Body of pancreas (tissue), 4 donors: Measurements from ENCODE around the gene SLC6A19. TPM values are rescaled to one million over a fixed set of nuclear protein-coding genes. Genes with fewer than 3 reads are reported as not detected.

ENCODE experiments used
- ATAC-seq: fragments of 150-250 bp; one replicate; pipeline ENCODE4 v1.9.1; 2016
- DNase-seq, 4 donors: peaks; one replicate each; pipeline ENCODE4 v3.0.0-alpha.2; 2019
- H3K27ac ChIP-seq, 4 donors: fragments of 200-600 bp; sonication (generic); 1 replicate in 3 of 4; 2 replicates in 1 of 4; pipeline versions ENCODE4 v1.5.1 to v1.6.1; 2016 to 2019; ENCODE audit warnings: mild to moderate bottlenecking in 1 of 4, mixed read lengths in 1 of 4, moderate library complexity in 1 of 4
- H3K27me3 ChIP-seq, 2 donors: fragments of 200-600 bp; sonication (generic); one replicate each; pipeline ENCODE4 v1.6.0; 2016; ENCODE audit warnings: mild to moderate bottlenecking in 1 of 2
- H3K36me3 ChIP-seq, 2 donors: fragments of 200-600 bp; sonication (generic); replicated peaks in 1 of 2; 2 replicates each; pipeline ENCODE4 v1.5.1; 2016; ENCODE audit warnings: low read depth in 2 of 2; ENCODE audit not compliant: insufficient read depth in 1 of 2
- H3K4me1 ChIP-seq: fragments of 200-600 bp; sonication (generic); one replicate; pipeline ENCODE4 v1.6.0; 2016
- H3K4me3 ChIP-seq, 2 donors: fragments of 200-600 bp; sonication (generic); 1 replicate in 1 of 2; 2 replicates in 1 of 2; pipeline ENCODE4 v1.5.1; 2016 to 2019
- H3K9me3 ChIP-seq, 3 donors: fragments of 200-600 bp; sonication (generic); 1 replicate in 2 of 3; 2 replicates in 1 of 3; pipeline ENCODE4 v1.5.1; 2016
- POLR2A ChIP-seq, 3 donors: fragments of 450-650 bp; IDR thresholded peaks; one replicate each; pipeline ENCODE4 v1.6.1; 2016; ENCODE audit warnings: antibody characterized with exemption in 3 of 3, mild to moderate bottlenecking in 2 of 3
- WGBS, 2 donors: methylation state at CpG; one replicate each; pipeline ENCODE4 v1.1.5; 2017; 5-methylcytosine and 5-hydroxymethylcytosine counted together
- intact Hi-C: fragments of 100-400 bp; cut with DNase I; formaldehyde crosslinking; loops from one replicate; pipeline ENCODE4 v1.15.1; 2023
- total RNA-seq, 2 donors: library from RNA; depleted of rRNA; stranded (reverse); fragments of >200 nt; gene quantifications; one replicate each; pipeline ENCODE4 v1.1.0, GENCODE V29; 2016
- TF ChIP-seq, protein P1 (sequence below), 7 experiments: fragments of 450-650 bp in 4 of 7; fragments of 200-600 bp in 3 of 7; sonication (generic) in 3 of 7; IDR thresholded peaks; one replicate each; pipeline ENCODE4 v1.5.1; 2016 to 2019; ENCODE audit warnings: antibody characterized with exemption in 7 of 7

The SLC6A19 gene
- total RNA-seq, 2 donors from 2014 or later: 0.66 to 1.3 TPM

DNA sequence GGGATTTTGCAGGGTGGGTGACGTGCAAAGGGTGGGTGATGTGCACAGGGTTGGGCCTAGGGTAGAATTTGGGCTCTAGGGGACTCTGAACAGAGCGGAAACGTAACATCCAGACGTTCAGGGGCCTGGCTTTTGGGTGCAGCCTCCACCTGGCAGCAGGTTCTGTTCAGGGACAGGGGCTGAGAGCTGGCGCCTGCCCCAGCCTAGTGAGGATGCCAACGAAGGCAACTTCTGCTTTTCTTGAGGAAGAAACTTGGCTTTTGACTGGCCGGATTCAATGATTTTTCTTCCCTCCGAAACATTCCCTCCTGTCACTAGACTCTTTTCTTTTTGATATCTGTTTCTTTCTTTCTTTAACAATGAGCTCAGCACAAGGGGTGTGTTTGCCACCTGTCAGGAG, 38.6 kb upstream of the SLC6A19 start:
- H3K27me3 ChIP-seq: no peaks in the 10 kb centered on the region
- no peaks in the 10 kb centered on the region for H3K36me3 ChIP-seq
- peak overlapping the region in 1 of 4 donors; percentile 84 for H3K27ac ChIP-seq
- intact Hi-C loops: no loop called here
- 61 to 70% methylated on average over 6 to 8 of the region's 8 CpGs for WGBS, 2 donors
- TF ChIP-seq POLR2A (IDR thresholded peaks at IDR 0.05): no peak
- TF ChIP-seq, protein P1, sequence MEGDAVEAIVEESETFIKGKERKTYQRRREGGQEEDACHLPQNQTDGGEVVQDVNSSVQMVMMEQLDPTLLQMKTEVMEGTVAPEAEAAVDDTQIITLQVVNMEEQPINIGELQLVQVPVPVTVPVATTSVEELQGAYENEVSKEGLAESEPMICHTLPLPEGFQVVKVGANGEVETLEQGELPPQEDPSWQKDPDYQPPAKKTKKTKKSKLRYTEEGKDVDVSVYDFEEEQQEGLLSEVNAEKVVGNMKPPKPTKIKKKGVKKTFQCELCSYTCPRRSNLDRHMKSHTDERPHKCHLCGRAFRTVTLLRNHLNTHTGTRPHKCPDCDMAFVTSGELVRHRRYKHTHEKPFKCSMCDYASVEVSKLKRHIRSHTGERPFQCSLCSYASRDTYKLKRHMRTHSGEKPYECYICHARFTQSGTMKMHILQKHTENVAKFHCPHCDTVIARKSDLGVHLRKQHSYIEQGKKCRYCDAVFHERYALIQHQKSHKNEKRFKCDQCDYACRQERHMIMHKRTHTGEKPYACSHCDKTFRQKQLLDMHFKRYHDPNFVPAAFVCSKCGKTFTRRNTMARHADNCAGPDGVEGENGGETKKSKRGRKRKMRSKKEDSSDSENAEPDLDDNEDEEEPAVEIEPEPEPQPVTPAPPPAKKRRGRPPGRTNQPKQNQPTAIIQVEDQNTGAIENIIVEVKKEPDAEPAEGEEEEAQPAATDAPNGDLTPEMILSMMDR (IDR thresholded peaks at IDR 0.05): no peak
- DNase-seq (no peak), ATAC-seq (no peak)
- H3K4me1 ChIP-seq: peaks cover 23% of the 10 kb centered on the region
- no peak overlapping the region for H3K4me3 ChIP-seq
- H3K9me3 ChIP-seq: no peaks in the 10 kb centered on the region

DNA sequence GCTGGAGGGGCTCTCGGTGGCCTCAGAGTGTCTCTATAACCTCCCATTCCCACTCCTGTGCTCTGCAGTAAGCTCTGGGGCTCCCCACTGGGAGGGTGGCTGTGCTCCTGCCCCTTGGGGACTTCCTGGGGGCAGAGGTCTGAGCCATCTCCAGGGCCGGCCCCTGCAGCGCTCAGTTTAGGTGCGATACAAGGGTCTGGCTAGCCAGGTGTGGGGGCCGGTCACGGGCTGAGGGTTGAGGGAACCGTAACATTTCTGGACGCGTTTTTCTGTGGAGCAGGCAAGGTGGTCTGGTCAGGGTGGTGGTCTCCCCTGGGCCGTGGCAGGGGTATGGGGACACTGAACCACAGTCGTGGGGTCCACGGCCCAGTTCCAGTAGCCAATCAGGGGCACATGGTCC, 38.0 kb upstream of the SLC6A19 start:
- WGBS, 2 donors: 76 to 79% methylated on average over 6 to 12 of the region's 12 CpGs
- no peak for DNase-seq
- TF ChIP-seq POLR2A (IDR thresholded peaks at IDR 0.05): no peak
- TF ChIP-seq, protein P1 (IDR thresholded peaks at IDR 0.05): no peak
- H3K27me3 ChIP-seq: no peaks in the 10 kb centered on the region
- H3K4me3 ChIP-seq: no peak overlapping the region
- no peaks in the 10 kb centered on the region for H3K36me3 ChIP-seq
- no peak overlapping the region for H3K27ac ChIP-seq
- intact Hi-C loops: no loop called here
- no peak for ATAC-seq
- H3K4me1 ChIP-seq: peaks cover 29% of the 10 kb centered on the region
- no peaks in the 10 kb centered on the region for H3K9me3 ChIP-seq

DNA sequence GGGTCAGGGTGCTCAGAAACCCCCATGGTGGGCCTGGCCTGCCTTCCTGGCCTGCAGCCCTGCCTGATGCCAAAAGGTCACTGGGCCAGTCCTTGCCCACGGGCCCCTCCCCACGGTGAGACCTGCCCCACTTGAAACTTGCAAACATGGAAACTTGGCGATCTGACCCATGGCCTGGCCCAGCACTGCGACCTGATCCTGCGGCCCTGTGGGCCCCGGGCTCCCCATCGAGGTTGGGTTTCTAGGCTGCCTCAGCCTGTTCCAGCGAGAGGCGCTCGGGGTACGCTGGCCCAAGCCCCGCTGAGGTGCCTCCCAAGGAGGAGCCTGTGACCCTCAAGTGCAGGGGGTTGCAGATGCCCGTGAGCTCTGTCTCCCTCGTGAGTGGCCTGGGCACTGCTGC, 37.5 kb upstream of the SLC6A19 start:
- H3K4me1 ChIP-seq: peaks cover 33% of the 10 kb centered on the region
- intact Hi-C loops: no loop called here
- WGBS, 2 donors: 40 to 83% methylated on average over 1 to 14 of the region's 14 CpGs
- no peak overlapping the region for H3K4me3 ChIP-seq
- H3K27me3 ChIP-seq: no peaks in the 10 kb centered on the region
- no peak for ATAC-seq
- H3K27ac ChIP-seq: no peak overlapping the region
- TF ChIP-seq, protein P1 (IDR thresholded peaks at IDR 0.05): no peak
- TF ChIP-seq POLR2A (IDR thresholded peaks at IDR 0.05): no peak
- H3K36me3 ChIP-seq: no peaks in the 10 kb centered on the region
- no peak for DNase-seq
- no peaks in the 10 kb centered on the region for H3K9me3 ChIP-seq

DNA sequence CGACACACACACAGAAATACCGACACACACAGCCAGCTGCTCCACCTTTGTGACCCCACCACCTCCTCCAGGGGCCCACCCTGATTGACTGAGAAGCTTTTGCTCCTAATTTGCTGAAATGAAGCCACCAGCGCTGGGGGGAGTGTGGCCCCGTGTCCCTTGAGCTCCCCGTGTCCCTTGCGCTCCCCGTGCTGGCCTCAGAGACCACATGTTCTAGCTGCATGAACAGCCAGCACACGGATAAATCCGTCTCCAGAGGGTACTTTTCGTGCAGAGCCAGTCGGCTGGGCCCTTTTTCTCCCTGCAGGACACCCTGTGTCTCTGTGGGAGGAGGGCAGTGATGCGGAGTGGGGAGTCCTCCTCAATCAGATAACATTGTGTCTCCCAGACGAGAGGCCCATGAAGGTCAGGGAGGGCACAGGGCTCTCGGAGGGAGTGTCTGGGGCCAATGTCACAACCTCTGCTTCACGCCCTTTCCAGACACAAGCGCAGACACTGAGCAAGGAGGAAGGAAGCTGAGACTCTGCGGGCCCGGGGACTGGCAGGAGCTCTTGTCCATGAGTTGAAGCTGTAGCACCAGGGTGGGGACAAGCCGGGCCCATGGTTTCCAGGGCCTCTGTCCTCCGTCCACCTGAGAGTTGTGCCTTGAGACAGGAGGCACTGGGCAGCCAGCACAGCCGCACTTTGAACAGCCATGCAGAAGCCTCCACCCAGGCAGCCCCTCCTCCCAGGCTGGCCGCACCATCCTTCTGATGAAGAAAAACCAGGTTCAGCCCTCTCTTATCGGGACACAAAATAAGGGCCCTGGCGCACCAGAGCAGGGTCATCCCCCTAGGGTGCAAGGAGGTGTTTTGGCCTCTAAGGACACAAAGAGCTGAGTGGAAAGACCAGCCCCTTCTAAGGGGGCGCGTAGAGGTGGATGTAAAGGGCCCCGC, 36.4 kb upstream of the SLC6A19 start:
- intact Hi-C loops: no loop called here
- DNase-seq (no peak), ATAC-seq (no peak)
- Histone ChIP-seq H3K4me1 (peaks cover 33% of the 10 kb centered on the region), H3K27ac (no peak overlapping the region), H3K4me3 (no peak overlapping the region), H3K36me3 (no peaks in the 10 kb centered on the region), H3K9me3 (no peaks in the 10 kb centered on the region), H3K27me3 (no peaks in the 10 kb centered on the region)
- 71 to 74% methylated on average over 17 to 27 of the region's 27 CpGs for WGBS, 2 donors
- TF ChIP-seq, protein P1 (IDR thresholded peaks at IDR 0.05): no peak
- TF ChIP-seq POLR2A (IDR thresholded peaks at IDR 0.05): no peak

DNA sequence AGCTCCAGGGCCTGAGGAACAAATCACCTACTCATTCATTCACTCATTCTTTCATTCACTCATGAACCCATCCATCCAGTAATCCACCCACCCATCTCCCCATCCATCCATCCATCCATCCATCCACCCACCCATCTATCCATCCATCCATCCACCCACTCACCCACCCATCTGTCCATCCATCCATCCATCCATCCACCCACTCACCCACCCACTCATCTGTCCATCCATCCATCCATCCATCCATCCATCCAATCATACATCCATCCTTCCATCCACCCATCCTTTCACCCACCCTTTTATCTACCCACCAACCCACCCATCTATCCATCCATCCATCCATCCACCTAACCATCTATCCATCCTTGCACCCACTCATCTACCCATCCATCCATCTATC, 35.5 kb upstream of the SLC6A19 start:
- Histone ChIP-seq H3K9me3 (no peaks in the 10 kb centered on the region), H3K4me3 (no peak overlapping the region), H3K4me1 (peaks cover 28% of the 10 kb centered on the region), H3K36me3 (no peaks in the 10 kb centered on the region), H3K27ac (no peak overlapping the region), H3K27me3 (no peaks in the 10 kb centered on the region)
- intact Hi-C loops: no loop called here
- ATAC-seq (no peak), DNase-seq (no peak)
- TF ChIP-seq POLR2A (IDR thresholded peaks at IDR 0.05): no peak
- TF ChIP-seq, protein P1 (IDR thresholded peaks at IDR 0.05): no peak
